GM18499 (cell line): ENCODE results near the gene PIP5KL1.

Experiments
- ATAC-seq: cut with Tn5 transposase; IDR thresholded peaks from one replicate; pipeline ENCODE4 v1.9.1; 2021; ENCODE audit warnings: moderate number of reproducible peaks; ENCODE audit not compliant: insufficient read depth, unreplicated experiment

PIP5KL1 gene

DNA sequence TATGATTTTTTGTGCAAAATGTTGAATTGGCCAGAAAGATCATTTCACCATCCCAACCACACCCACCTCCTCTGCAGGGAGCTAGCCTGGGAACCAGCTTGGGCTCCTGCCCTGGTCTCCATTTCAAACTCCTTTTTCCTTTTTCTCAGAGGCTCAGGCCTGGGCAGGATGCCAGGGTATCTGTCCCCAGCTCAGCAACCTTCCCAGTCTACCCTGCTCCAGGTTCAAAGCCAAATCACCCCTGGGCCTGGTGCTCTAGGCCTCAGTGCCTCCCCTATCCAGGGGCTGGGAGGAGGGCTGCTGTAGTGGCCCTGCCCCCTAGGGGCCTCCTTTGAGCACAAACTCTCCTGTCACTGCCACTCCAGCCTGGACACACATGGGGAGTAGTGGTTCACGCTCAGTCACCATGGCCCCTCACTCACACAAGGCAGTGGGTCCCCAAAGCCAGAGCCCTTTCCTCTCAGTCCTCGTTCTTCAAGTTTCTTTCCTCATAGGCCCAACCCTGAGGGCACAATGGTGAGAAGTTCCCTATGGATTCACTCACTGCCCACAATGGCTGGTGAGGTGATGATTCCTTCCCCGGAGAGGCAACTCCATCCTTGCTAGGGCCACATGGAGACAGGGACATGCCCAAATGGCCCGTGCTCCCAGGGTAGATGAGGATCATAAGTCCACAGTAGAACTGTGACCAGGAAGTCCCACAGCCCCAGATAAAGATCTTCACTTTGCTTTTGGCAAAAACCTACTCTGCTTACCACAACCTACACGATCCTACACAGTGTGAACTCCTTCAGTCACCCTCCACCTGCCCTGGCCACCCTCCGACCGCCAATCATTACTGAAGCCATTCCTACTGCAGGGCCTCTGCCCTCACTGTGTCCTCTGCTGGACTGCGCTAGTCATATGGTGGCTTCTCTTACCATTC is 12.1 kb downstream of the PIP5KL1 start:
- no peak for ATAC-seq

DNA sequence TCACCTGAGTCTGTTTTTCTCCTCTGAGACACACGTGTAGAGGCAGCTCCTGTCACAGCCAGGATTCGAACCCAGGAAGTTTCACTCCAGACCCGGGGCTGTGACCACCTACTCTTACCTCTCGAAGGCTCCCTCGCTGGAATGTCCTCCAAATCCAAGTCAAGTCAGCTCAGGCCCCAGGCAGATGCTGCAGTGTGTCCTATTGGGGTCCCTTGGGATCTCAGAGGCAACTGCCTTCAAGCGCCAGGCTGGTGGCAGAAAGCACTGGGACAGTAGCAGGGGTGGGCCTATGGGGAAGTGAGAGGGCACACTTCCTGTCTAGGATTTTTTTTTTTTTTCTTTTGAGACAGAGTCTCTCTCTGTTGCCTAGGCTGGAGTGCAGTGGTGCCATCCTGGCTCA is 13.0 kb downstream of the PIP5KL1 start:
- no peak for ATAC-seq

DNA sequence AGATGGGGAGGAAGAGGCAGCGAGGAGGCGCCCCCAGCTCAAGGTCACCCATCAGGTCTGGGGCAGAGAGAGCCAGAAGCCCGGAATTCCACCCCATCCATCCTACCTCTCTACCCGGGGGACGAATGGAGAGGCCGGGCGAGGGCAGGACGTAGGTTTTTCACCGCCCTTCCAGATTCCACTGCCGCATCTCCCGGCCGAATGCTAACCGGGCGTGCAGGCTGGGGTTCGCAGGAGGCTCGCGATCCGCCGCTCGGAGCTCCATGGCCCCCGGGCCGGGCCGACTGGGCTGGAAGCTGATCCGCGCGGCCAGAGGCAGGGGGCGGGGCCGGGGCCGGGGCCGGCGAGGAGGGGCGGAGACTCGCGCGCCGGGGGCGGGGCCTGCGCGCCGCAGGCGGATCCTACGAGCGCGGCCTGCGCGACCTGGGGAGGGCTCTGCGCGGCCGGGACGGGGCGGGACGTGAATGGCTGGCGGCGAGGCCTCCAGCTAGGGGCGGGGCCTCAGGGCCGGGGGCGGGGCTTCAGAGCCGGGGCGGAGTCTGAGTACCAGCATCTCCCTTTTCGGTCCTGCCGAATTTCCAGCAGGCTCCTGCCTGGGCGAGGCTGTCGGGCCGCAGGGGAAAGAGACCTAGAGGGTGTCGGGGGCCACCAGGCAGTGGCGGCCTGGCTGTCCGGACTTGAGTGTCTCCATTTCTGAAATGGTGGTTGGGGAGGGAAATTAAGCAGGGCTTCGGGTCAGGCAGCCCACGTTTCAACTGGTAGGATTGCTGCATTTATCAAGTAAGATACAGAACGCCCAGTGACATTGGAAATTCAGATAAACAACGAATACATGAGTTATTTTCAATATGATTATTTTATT is 13.6 kb downstream of the PIP5KL1 start, which contains the start of gene ST6GALNAC4:
Gene ST6GALNAC4, minus strand, starts transcription at position 322 of the 862 bp plus-strand sequence. CDS start 622 bp downstream, outside the sequence.
- no peak for ATAC-seq

DNA sequence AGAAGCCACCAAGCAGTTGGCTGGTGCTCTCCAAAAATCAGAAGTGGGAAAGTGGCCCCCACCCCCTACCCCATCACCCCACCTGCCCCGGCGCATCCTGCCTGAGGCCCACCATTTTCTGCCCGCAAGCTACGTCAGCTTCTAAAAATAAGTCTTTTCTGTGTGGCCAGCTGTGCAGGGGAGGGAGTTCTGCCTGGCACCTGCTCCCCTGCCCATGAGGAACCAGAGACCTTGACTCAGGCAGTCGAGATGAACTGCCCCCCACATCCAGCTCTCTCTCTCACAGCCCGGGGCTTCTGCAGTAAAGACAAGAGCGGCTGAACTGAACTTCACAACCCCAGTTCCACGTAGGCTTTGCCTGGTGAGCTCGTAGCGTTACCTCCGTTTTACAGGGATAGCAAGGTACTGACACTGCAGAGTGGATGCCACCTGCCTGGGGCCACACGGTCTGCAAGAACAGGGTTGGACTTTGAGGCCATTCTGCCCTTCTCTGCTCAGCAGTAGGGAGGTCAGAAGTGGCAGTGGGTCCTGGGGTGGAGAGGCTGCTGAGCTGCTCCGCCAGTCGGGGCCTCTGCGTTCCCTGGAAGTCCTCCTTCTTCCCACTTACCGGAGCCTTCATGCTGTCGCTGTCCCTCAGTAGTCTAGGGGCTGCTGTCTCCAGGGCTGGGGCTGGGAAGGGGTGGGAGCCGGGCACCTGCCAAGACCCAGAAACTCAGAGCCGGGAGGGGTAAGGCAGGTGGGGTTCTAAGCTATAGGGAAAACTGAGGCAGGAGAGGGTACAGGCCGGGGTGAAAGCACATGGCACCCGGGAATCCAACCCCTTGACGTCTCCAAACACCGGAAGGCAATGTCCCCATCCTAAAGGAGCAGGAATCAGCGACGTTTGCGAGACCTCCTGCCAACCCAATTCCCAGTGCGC is 14.5 kb downstream of the PIP5KL1 start:
- no peak for ATAC-seq

DNA sequence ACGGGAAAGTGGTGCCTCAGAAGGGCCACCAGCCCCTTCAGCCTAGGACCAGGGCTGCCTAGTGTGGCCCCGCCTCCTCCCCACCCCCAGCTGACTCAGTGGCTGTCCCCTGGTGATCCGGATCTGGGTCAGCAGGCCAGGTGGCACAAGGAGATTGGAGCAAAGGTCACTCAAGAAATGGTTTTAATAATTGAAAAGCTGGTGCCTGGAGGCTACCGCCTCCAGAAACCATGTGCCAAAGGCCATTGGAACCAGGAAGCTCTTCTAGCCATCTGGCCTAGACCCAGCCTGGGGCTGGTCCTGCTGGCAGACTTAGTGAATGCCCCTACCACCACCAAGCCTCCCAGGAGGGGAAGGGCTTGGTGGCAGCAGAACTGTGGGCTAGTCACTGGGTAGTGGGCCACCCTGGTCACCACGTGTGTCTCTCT is 15.2 kb downstream of the PIP5KL1 start:
- ATAC-seq: no peak

DNA sequence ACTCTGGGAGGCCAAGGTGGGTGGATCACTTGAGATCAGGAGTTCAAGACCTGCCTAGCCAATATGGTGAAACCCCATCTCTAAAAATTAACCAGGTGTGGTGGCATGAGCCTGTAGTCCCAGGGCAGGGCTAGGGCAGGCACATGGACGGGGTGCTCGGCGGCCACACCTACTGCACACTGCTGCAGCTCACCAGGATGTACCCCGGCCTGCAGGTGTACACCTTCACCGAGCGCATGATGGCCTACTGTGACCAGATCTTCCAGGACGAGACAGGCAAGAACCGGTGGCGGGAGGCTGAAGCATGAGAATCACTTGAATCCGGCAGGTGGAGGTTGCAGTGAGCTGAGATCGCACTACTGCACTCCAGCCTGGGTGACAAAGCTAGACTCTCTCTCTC is 16.9 kb downstream of the PIP5KL1 start:
- ATAC-seq: no peak

DNA sequence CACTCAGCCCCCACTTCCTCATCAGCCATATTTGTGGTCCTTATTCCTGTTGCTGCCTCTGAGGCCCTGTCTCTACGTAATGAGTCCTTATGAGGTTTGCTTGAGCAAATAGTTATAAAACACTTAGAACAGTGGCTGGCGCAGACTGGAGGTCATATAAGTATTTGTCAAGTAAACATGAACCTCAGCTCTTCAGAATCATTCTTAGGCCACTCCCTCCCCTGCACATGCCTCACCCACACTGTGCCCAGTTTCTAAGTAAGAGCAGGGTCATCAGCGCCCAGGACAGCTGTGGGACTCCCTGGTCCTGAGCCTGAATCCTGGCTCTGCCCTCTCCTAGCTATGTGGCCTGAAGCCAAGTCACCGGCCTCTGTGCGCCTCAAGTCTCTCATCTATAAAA is 17.7 kb downstream of the PIP5KL1 start:
- ATAC-seq: no peak

DNA sequence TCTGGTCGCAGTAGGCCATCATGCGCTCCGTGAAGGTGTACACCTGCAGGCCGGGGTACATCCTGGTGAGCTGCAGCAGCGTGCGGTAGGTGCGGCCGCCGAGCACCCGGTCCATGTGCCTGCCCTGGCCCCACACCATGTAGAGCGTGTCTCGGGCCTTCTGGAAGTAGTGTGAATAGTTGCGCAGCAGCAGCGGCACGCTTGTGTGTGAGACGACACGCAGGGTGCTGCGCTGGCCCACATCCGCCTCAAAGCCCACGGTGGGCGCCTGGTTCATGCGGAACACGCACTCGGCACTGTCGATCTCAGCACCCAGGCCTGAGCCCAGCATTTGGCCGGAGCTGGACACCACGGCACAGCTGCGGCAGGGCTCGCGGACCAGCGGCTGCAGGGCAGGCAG is 18.3 kb downstream of the PIP5KL1 start:
- no peak for ATAC-seq

DNA sequence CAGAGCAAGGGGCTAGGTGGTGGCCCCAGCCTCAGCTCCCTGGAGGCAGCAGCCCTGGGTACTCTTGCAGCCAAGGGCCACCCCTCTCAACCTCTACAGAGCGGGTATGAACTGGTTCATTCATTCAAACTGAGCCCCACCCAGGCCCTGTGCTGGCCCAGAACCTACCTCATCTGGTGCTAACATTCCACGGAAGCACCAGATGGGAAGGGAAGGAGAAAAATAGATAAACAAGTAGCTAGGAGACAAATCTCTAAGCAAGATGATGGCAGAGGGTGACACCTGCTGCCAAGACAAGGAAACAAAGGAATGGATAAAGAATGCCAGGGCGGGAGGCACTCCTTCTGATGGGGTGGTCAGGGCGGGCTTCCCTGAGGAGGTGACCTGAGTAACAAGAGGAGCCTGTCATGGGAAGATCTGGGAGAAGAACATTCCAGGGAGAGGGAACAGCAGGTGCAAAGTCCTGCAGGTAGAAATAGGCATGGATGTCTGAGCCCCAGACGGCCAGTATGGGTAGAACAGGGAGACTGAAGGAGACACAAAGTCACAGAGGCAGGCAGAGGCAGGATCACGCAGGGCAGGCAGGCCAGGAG is 19.9 kb downstream of the PIP5KL1 start:
- ATAC-seq: no peak

DNA sequence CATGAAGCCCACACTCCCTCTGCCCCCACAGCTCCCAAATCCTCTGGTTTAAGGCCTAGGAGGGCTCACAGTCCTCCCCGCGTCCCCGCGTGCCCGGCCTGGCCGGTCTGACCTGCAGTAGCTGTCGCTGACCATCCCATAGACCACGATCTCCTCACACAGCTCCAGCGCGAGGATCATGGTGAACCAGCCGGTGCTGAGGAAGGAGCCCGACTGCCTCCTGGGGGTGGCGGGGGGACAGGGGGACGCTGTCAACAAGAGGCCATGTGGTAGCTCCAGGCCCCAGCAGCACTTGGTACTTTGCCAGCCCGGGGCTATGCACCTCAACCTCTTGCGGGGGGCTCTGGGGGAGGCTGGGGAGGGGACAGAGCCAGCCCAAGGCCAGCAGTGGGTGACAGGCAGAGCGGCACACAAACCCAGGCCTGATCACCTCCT is 20.7 kb downstream of the PIP5KL1 start:
- ATAC-seq: no peak

DNA sequence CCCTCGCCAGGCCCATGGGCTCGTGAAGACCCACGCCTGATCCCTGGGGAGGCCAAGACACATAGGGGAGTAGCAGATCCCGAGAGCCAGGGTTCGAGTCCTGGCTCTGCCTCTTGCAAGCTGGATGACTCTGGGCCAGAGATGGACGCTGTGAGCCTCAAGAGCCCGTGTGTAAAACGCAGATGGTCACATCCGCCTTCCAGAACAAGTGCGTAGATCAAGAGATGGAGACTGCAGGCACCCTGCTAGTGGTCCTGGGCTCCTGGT is 22.0 kb downstream of the PIP5KL1 start:
- ATAC-seq: no peak

DNA sequence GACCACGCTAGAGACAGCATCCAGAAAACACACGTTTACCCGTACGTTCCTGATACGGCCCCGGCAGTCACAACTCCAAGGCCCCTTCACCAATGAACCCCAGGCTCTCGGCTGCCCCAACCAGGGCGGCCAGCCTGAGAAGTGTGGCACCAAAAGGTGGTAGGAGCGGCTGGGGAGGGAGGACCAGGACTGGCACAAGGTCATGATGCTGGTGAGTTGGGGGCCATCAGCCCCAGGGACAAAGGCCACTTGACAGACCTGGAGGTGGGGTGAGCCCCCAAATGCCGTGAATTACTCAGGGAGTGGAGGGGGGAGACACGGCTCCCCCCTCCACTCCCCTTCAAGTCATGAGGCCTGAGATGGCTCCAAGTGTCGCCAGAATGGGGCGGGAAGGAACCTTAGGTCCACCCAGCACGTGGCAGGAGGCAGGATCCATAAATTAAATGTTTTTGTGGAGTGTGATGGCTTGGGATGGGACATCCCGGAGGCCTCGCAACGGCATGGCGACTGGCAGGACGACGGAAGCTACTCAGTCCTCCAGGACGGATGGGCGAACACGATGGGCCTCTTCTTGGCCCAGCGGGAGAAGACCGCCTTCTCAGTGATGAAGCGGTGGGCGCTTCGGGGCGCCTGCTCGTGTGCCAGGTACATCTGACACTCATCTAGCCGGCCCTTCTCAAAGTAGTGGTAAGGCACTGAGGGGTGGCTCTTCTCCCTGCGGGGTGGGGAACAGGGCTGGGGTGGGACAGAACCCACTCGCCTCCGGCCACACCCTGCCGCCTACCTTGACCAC is 22.5 kb downstream of the PIP5KL1 start:
- ATAC-seq: no peak

DNA sequence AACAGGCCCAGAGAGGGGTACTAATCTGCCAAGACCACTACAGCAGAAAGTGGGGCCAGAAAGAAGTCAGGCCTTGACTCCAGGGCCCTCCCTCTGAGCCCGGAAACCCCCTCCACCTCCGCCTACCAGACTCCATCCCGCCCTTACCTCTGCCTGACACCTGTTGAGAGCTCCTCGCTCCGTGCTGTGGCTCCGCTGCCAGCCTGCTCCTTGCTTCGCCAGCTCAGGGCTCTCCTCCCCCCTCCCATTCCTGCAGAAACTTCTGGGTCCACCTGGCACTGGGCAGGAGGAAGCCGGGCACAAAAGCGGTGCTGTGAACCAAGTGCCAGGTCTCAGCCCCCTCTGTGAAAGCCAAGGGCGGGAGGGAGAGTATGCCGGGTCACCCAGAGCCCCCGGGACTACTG is 24.8 kb downstream of the PIP5KL1 start:
- no peak for ATAC-seq

DNA sequence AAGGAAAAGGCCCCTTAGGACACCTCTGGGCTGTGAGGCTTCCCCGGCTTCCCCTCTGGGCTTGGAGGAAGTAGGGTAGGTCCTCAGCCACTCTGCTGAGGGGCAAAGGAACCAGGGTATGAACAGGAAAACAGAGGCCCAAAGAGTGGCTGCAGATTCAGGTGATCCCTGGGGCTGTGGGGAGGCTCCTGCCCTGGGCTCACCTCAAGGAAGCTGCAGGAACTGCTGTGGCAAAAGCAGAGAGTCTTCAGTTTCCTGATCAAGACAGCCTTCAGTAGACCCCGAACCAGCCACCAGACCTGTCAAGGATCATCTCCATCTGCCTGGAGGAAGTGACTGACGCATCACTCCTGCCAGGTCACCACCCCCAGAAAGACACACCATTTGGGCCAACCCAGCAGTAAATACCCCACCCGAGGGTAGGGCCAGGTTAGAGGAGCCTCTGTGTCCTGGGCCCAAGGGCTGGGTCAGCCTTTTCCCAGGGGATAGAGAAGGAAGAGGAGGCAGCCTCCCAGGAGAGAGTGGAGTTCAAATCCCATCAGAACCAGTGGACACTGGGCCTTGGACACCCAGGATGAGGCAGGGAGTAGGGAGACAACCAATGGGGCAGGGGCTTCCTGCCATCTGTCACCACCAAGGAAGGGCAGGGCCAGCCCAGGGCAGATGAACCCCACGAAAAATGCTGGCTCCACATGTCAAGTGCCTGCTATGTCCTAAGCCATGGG is 25.4 kb downstream of the PIP5KL1 start:
- no peak for ATAC-seq

DNA sequence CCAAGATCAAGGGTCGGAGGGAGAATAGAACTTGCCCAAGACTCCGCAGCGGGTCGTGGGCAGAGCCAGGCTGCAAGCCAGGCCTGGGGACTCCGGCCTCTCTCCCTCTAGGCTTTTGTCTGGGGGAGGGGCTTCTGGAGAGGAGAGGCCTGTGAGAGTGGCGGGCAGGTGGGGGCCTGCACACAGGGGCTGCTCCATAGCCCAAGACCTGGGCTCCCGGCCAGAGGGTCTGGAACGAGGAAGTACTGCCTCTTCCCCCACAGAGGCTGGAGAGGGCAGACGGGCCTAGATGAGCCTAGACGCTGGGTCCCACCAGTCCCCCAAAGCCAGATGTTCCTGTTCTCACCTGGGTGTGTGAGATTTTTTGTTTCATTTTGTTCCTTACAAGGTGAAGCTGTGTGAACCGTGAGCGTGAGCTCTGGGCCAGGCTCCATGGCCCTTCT is 26.0 kb downstream of the PIP5KL1 start:
- ATAC-seq: no peak

DNA sequence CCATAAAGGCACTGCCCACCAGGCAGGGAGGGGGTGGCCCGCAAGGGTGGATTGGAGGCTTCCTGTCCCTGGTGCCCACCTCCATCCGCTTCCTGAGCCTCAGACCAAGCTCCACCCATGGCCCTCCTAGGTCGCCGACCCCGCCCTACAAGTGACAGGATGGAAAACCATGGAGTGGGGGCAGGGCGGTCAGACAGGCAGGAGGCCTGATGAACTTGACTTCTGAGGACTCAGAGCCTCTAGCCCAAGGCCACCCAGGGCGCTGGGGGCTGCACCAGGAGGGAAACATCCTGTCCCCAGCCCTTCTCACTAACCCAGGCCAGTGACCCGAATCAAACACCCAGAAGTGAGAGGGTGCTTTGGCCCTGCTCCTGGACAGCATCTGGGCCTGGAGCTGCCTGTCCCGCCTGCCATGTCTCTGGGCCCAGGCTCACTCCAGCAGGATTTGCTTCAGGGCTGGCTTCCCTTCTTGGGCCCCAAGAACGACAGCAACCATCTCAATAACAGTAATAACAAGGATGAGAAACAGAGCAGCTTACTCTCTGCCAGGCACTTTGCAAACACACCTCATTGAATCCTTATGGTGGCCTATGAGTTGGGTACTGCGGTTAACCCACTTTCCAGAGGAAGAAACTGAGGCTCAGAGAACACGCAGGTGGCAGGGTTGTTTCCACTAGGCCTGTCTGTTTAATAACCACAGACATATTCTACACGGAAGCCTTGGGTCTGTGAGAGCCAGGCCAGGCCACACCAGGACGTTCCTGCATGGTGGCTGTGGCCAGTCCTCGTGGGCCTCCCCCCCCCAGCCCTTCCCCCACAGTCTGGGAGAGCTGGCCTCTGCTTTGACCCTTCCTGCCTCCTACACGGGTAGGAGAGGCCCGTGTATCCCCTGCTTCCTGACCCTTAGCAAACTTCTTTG is 26.8 kb downstream of the PIP5KL1 start:
- ATAC-seq: no peak

DNA sequence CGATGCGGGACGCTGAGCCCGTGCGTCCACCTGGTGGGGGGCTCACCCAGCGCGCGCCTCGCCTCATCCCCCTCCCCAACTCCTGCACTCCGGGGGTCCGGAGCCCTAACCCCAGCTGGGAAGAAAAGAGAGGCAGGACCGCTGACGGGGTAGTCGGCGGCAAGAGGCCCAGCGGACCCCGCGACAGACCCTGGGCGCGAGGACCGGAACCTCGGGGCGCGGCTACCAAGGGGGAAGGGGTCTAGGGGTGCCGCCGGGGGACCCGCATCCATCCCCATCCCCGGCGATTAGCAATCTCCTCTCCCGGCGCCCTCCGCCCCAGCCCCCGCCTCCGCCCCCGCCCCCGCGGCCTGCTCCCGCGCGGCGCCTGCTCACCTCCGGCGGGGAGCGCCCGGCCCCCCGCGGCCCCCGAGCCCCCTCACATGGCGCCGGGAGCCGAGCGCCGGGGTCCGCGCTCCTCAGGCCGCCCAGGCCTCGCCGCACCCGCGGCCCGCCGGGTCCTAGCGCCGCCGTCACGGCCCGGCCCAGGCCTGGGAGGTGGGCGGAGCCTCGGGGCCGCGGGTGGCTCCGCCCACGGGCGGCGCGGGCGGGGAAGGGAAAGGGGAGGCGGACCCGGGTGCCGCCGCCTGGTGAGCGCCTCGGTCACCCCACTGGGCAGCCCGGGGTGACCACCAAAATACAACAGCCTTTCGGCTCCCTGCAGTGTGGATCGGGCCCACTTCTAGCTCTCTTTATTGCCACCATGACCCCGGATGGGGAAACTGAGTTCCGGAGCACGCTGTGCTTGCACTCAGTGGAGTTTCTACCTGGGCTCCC is 31.2 kb downstream of the PIP5KL1 start, which contains the start of gene ST6GALNAC6:
Gene ST6GALNAC6, minus strand, starts transcription at position 476 of the 816 bp plus-strand sequence. CDS start 1,622 bp downstream, outside the sequence.
- ATAC-seq: no peak
